HCT116 (cell line): ENCODE results near the gene PROSER3. TPM values are rescaled to one million over a fixed set of nuclear protein-coding genes. Genes with fewer than 3 reads are reported as not detected.
A peak's percentile ranks its signal among the peaks of the same experiment; 100 is the strongest.

Source experiments
- ATAC-seq: fragments of 200-7000 bp; cut with Tn5 transposase; 2 replicates; pipeline ENCODE4 v1.9.1; 2020; ENCODE audit warnings: mild to moderate bottlenecking, moderate library complexity
- BruUV-seq: library from RNA; stranded (reverse); fragments of 400-500 nt; replicated peaks from 2 replicates; lab custom pipeline; 2021; lab: Mats Ljungman, UMichigan
- CTCF ChIA-PET: fragments of 300-600 bp; sonication (Branson Sonifier 250); formaldehyde crosslinking; loops from one replicate; lab custom pipeline; 2021; ENCODE audit warnings: antibody characterized with exemption; lab: Charles Lee
- POLR2A ChIA-PET: fragments of 300-600, 350-600 bp; sonication (Branson Sonifier 250); formaldehyde crosslinking; loops from one replicate; lab custom pipeline; 2021; ENCODE audit warnings: antibody characterized with exemption; lab: Charles Lee
- RAD21 ChIA-PET, 2 experiments: fragments of 300-600 bp; sonication (Branson Sonifier 250); formaldehyde crosslinking; loops; one replicate each; lab custom pipeline; 2023; ENCODE audit warnings: low total read pairs in 2 of 2; ENCODE audit not compliant: uncharacterized antibody in 2 of 2, unreplicated experiment in 2 of 2, low non-redundant PET in 1 of 2; lab: Charles Lee
- DNase-seq: peaks from one replicate; pipeline ENCODE4 v3.0.0-alpha.2; 2010; ENCODE audit warnings: low read depth, low spot score
- H2AFZ ChIP-seq: fragments of 200-600 bp; shearing (Covaris generic), sonication (generic); 2 replicates; pipeline ENCODE4 v1.6.1; 2017; ENCODE audit warnings: low read depth, mixed run types, mixed read lengths, antibody characterized with exemption, low read length; ENCODE audit not compliant: poor library complexity, severe bottlenecking
- H3K27ac ChIP-seq: 2 replicates; pipeline ENCODE4 v1.5.1; 2012; ENCODE audit warnings: low read depth, low read length
- H3K27me3 ChIP-seq: fragments of 200-600 bp; sonication (generic); 2 replicates; pipeline ENCODE4 v1.6.1; 2016; ENCODE audit warnings: mixed run types, low read length, mixed read lengths; ENCODE audit not compliant: insufficient read depth
- H3K36me3 ChIP-seq, 2 experiments: fragments of 200-500 bp in 1 of 2; fragments of 200-600 bp in 1 of 2; sonication (Bioruptor generic) in 1 of 2; sonication (generic) in 1 of 2; 2 replicates each; pipeline versions ENCODE4 v1.5.1 to v1.6.1; 2014 to 2016; ENCODE audit warnings: low read length in 2 of 2, inconsistent platforms in 1 of 2, mixed read lengths in 1 of 2, mixed run types in 1 of 2; ENCODE audit not compliant: insufficient read depth in 2 of 2, control insufficient read depth in 1 of 2
- H3K4me1 ChIP-seq, 2 experiments: fragments of 200-600 bp in 1 of 2; sonication (generic) in 1 of 2; 2 replicates each; pipeline versions ENCODE4 v1.5.1 to v1.6.1; 2012 to 2017; ENCODE audit warnings: low read length in 2 of 2, inconsistent platforms in 1 of 2, mild to moderate bottlenecking in 1 of 2, mixed read lengths in 1 of 2, mixed run types in 1 of 2, moderate library complexity in 1 of 2; ENCODE audit not compliant: insufficient read depth in 2 of 2, control insufficient read depth in 1 of 2
- H3K4me2 ChIP-seq: fragments of 200-600 bp; sonication (generic); 2 replicates; pipeline ENCODE4 v1.6.1; 2017; ENCODE audit warnings: mixed run types, low read length, mixed read lengths
- H3K4me3 ChIP-seq, 2 experiments: fragments of 200-600 bp in 1 of 2; sonication (generic) in 1 of 2; replicated peaks in 1 of 2; 2 replicates each; pipeline ENCODE4 v1.5.1; 2011 to 2016; ENCODE audit warnings: low read length in 2 of 2, control low read depth in 1 of 2, low read depth in 1 of 2, mild to moderate bottlenecking in 1 of 2, mixed read lengths in 1 of 2, mixed run types in 1 of 2
- H3K79me2 ChIP-seq: fragments of 200-600 bp; sonication (generic); 2 replicates; pipeline ENCODE4 v1.6.1; 2017; ENCODE audit warnings: mild to moderate bottlenecking, mixed run types, low read length, moderate library complexity, mixed read lengths; ENCODE audit not compliant: insufficient read depth
- H3K9ac ChIP-seq: fragments of 200-600 bp; sonication (generic); 2 replicates; pipeline ENCODE4 v1.6.1; 2016; ENCODE audit warnings: low read length, mixed read lengths
- H3K9me2 ChIP-seq: fragments of 200-600 bp; sonication (generic), shearing (Covaris generic); 2 replicates; pipeline ENCODE4 v1.6.1; 2017; ENCODE audit warnings: mixed run types, mild to moderate bottlenecking, moderate library complexity; ENCODE audit not compliant: insufficient read depth
- H3K9me3 ChIP-seq, 2 experiments: fragments of 200-500 bp in 1 of 2; fragments of 200-600 bp in 1 of 2; sonication (Bioruptor generic) in 1 of 2; sonication (generic) in 1 of 2; 2 replicates each; pipeline ENCODE4 v1.6.1; 2014 to 2017; ENCODE audit warnings: low read length in 2 of 2, mixed read lengths in 2 of 2, inconsistent platforms in 1 of 2, low read depth in 1 of 2, mild to moderate bottlenecking in 1 of 2, mixed run types in 1 of 2, moderate library complexity in 1 of 2; ENCODE audit not compliant: control insufficient read depth in 1 of 2, insufficient read depth in 1 of 2
- H4K20me1 ChIP-seq: fragments of 200-600 bp; sonication (generic), shearing (Covaris generic); 2 replicates; pipeline ENCODE4 v1.6.1; 2017; ENCODE audit warnings: mixed run types, mild to moderate bottlenecking, moderate library complexity; ENCODE audit not compliant: insufficient read depth
- ATF3 ChIP-seq: IDR thresholded peaks from 2 replicates; pipeline ENCODE4 v1.6.1; 2012
- CBX3 ChIP-seq: IDR thresholded peaks from 2 replicates; pipeline ENCODE4 v1.6.1; 2012; ENCODE audit warnings: low read depth
- CTCF ChIP-seq, 3 experiments: fragments of 200-600 bp in 1 of 3; sonication (generic) in 1 of 3; IDR thresholded peaks in 2 of 3; conservative IDR thresholded peaks in 1 of 3; 2 replicates each; pipeline ENCODE4 v1.5.1; 2012 to 2017; ENCODE audit warnings: low read depth in 2 of 3, low read length in 2 of 3, antibody characterized with exemption in 1 of 3, borderline replicate concordance in 1 of 3, control low read depth in 1 of 3, mild to moderate bottlenecking in 1 of 3, mixed read lengths in 1 of 3, mixed run types in 1 of 3, moderate library complexity in 1 of 3; ENCODE audit not compliant: insufficient read depth in 1 of 3
- EGR1 ChIP-seq: IDR thresholded peaks from 2 replicates; pipeline ENCODE4 v1.6.1; 2012; ENCODE audit warnings: low read depth
- EZH2 ChIP-seq: fragments of 200-600 bp; sonication (generic); IDR thresholded peaks from 2 replicates; pipeline ENCODE4 v1.6.1; 2017; ENCODE audit warnings: antibody characterized with exemption, mixed run types
- EZH2phosphoT487 ChIP-seq: fragments of 200-600 bp; IDR thresholded peaks from 2 replicates; pipeline ENCODE4 v1.6.1; 2018; ENCODE audit warnings: antibody characterized with exemption, borderline replicate concordance
- FOSL1 ChIP-seq: IDR thresholded peaks from 2 replicates; pipeline ENCODE4 v1.6.1; 2012; ENCODE audit warnings: low read depth
- JUND ChIP-seq: IDR thresholded peaks from 2 replicates; pipeline ENCODE4 v1.6.1; 2012
- MAX ChIP-seq: IDR thresholded peaks from 2 replicates; pipeline ENCODE4 v1.6.1; 2012
- POLR2A ChIP-seq: IDR thresholded peaks from 2 replicates; pipeline ENCODE4 v1.7.0; 2011; ENCODE audit warnings: borderline replicate concordance; ENCODE audit not compliant: insufficient read depth, insufficient read length; ENCODE audit errors: extremely low read depth
- POLR2AphosphoS5 ChIP-seq: IDR thresholded peaks from 2 replicates; pipeline ENCODE4 v1.6.1; 2011; ENCODE audit warnings: mild to moderate bottlenecking, low read depth, low read length, moderate library complexity
- RAD21 ChIP-seq: IDR thresholded peaks from 2 replicates; pipeline ENCODE4 v1.6.1; 2012; ENCODE audit warnings: low read depth, mild to moderate bottlenecking
- SRF ChIP-seq: IDR thresholded peaks from 2 replicates; pipeline ENCODE4 v1.6.1; 2012; ENCODE audit warnings: low read depth
- TCF7L2 ChIP-seq: IDR thresholded peaks from 2 replicates; pipeline ENCODE4 v1.7.0; 2011; ENCODE audit warnings: borderline replicate concordance, inconsistent platforms; ENCODE audit not compliant: insufficient read depth, insufficient read length; ENCODE audit errors: extremely low read depth
- ZBTB33 ChIP-seq: IDR thresholded peaks from 2 replicates; pipeline ENCODE4 v1.6.1; 2011; ENCODE audit warnings: mild to moderate bottlenecking, low read length, moderate library complexity; ENCODE audit not compliant: insufficient replicate concordance; ENCODE audit errors: extremely low read depth
- ZFX ChIP-seq: fragments of 450-650 bp; IDR thresholded peaks from 2 replicates; pipeline ENCODE4 v1.6.1; 2017
- ZNF274 ChIP-seq: fragments of 200-500 bp; sonication (Bioruptor generic); IDR thresholded peaks from 2 replicates; pipeline ENCODE4 v1.6.1; 2014; ENCODE audit warnings: mild to moderate bottlenecking, low read depth, low read length, inconsistent platforms
- intact Hi-C: fragments of 100-400 bp; cut with micrococcal nuclease; formaldehyde crosslinking; loops from 2 replicates; pipeline ENCODE4 v1.10.0; 2022
- total RNA-seq: library from RNA; stranded (reverse); gene quantifications from one replicate; pipeline ENCODE4 v1.2.1, GENCODE V29; 2021; ENCODE audit not compliant: unreplicated experiment

PROSER3 gene
- total RNA-seq, 1 experiment from 2014 or later, result 42.5 TPM

- Histone ChIP-seq H3K9me3 (no peaks in the 10 kb centered on the region), H3K36me3 (no peaks in the 10 kb centered on the region), H3K79me2 (no peaks in the 10 kb centered on the region), H3K4me2 (peak overlapping the region; percentile 35; the same call in 1 of the 2 replicates), H4K20me1 (no peaks in the 10 kb centered on the region), H3K27me3 (no peaks in the 10 kb centered on the region), H2AFZ (no peak overlapping the region), H3K9me2 (no peaks in the 10 kb centered on the region), H3K4me3 (no peak overlapping the region), H3K9ac (no peak overlapping the region), H3K27ac (no peak overlapping the region), H3K4me1 (peaks cover 0 to 5% of the 10 kb centered on the region in 2 experiments; a peak in 2 of 4 replicates)
- no TSS peak for BruUV-seq
- ChIA-PET RAD21 (no interaction called here), CTCF (no interaction called here), POLR2A (no interaction called here)
- ATAC-seq (no peak), DNase-seq (no peak)
- TF ChIP-seq EZH2phosphoT487 (no peak), POLR2A (no peak), SRF (no peak), FOSL1 (no peak), EGR1 (no peak), RAD21 (no peak), ZBTB33 (no peak), TCF7L2 (no peak), ATF3 (no peak), CTCF (IDR thresholded peaks at IDR 0.05 in 2 of 3, conservative IDR thresholded peaks at IDR 0.05 in 1 of 3; ENCODE audit: borderline replicate concordance in 1 of 3, insufficient read depth in 1 of 3, low read depth in 2 of 3, low read length in 2 of 3) (no peak), EZH2 (no peak), ZNF274 (no peak), MAX (no peak), CBX3 (no peak), POLR2AphosphoS5 (no peak), JUND (no peak), ZFX (no peak)
- intact Hi-C loops, result no loop called here
Measured at GRCh38 chr19:35792888-35793287, 34.9 kb downstream of the PROSER3 start.
